ENCODE data around the gene ACADS. TPM values are rescaled to one million over a fixed set of nuclear protein-coding genes. Genes with fewer than 3 reads are reported as not detected.

Gene ACADS
- total RNA-seq, 1 experiment from 2014 or later = 15.9 TPM

GRCh38 chr12:120710805-120711296 is 14.8 kb upstream of the ACADS start:
- Histone ChIP-seq H3K9me3 (ENCODE audit: control insufficient read depth, insufficient read depth, low read depth, low read length) (no peaks in the 10 kb centered on the region), H3K27me3 (ENCODE audit: control insufficient read depth, insufficient read depth, low read length) (no peaks in the 10 kb centered on the region), H3K4me3 (ENCODE audit: low read depth in 2 of 2, low read length in 2 of 2) (peak overlapping the region; percentile 77 to 86), H3K27ac (ENCODE audit: low read length) (peak overlapping the region; percentile 80), H3K4me1 (ENCODE audit: control insufficient read depth, insufficient read depth, low read length) (peaks cover 15% of the 10 kb centered on the region), H3K36me3 (ENCODE audit: control insufficient read depth, insufficient read depth, low read length) (peaks cover 9% of the 10 kb centered on the region)
- intact Hi-C loops (cut with micrococcal nuclease; ENCODE audit: unreplicated experiment) (loop anchor here (5.0 kb wide), 1 partner anchor 64 kb away; no protein-coding TSS in a partner anchor), in situ Hi-C loops (cut with HindIII; ENCODE audit: low pct_unique_long_range_greater_than_20kb, low sequenced_read_pairs) (no loop called here)
- ChIA-PET CTCF (no interaction called here), POLR2A (interaction anchor here (0.5 to 0.7 kb wide), 3 partner anchors 20 to 155 kb away, joined by 3 to 7 read pairs (median 4); no protein-coding TSS in a partner anchor)
- BruUV-seq (replicated peaks) = no TSS peak
- peak; percentile 57 for ATAC-seq
- DNase-seq (ENCODE audit: low read depth, low spot score) = no peak
- TF ChIP-seq TCF7L2 (IDR thresholded peaks at IDR 0.05; ENCODE audit: low read depth, low read length) (no peak), REST (IDR thresholded peaks at IDR 0.05; ENCODE audit: insufficient read depth in 1 of 2, low read depth in 2 of 2, low read length in 1 of 2) (no peak), SIN3A (IDR thresholded peaks at IDR 0.05; ENCODE audit: borderline replicate concordance, insufficient read depth, low read depth, low read length) (no peak)

GRCh38 chr12:120711411-120711810 is 14.2 kb upstream of the ACADS start:
- peaks cover 15% of the 10 kb centered on the region for H3K4me1 ChIP-seq (ENCODE audit: control insufficient read depth, insufficient read depth, low read length)
- CTCF ChIA-PET = no interaction called here
- intact Hi-C loops (cut with micrococcal nuclease; ENCODE audit: unreplicated experiment) (loop anchor here (5.0 kb wide), 1 partner anchor 64 kb away; no protein-coding TSS in a partner anchor), in situ Hi-C loops (cut with HindIII; ENCODE audit: low pct_unique_long_range_greater_than_20kb, low sequenced_read_pairs) (no loop called here)
- ATAC-seq (no peak), DNase-seq (ENCODE audit: low read depth, low spot score) (no peak)
- H3K27ac ChIP-seq (ENCODE audit: low read length) = peak overlapping the region; percentile 80
- no peaks in the 10 kb centered on the region for H3K9me3 ChIP-seq (ENCODE audit: control insufficient read depth, insufficient read depth, low read depth, low read length)
- BruUV-seq (replicated peaks) = no TSS peak
- no peaks in the 10 kb centered on the region for H3K27me3 ChIP-seq (ENCODE audit: control insufficient read depth, insufficient read depth, low read length)
- TF ChIP-seq SIN3A (IDR thresholded peaks at IDR 0.05; ENCODE audit: borderline replicate concordance, insufficient read depth, low read depth, low read length) (no peak), REST (IDR thresholded peaks at IDR 0.05; ENCODE audit: insufficient read depth in 1 of 2, low read depth in 2 of 2, low read length in 1 of 2) (no peak), TCF7L2 (IDR thresholded peaks at IDR 0.05; ENCODE audit: low read depth, low read length) (no peak)
- peaks cover 13% of the 10 kb centered on the region for H3K36me3 ChIP-seq (ENCODE audit: control insufficient read depth, insufficient read depth, low read length)
- POLR2A ChIA-PET = interaction anchor here (0.6 kb wide), 1 partner anchor 155 kb away, joined by 7 read pairs; no protein-coding TSS in a partner anchor
- H3K4me3 ChIP-seq (ENCODE audit: low read depth in 2 of 2, low read length in 2 of 2) = peak overlapping the region; percentile 77 to 86

- H3K4me3 ChIP-seq (ENCODE audit: low read depth in 2 of 2, low read length in 2 of 2) = no peak overlapping the region
- H3K27ac ChIP-seq (ENCODE audit: low read length) = no peak overlapping the region
- TF ChIP-seq POLR2AphosphoS5 (IDR thresholded peaks at IDR 0.05; ENCODE audit: low read depth, low read length) (no peak), REST (IDR thresholded peaks at IDR 0.05; ENCODE audit: insufficient read depth in 1 of 2, low read depth in 2 of 2, low read length in 1 of 2) (no peak), CTCF (IDR thresholded peaks at IDR 0.05) (no peak), SIN3A (IDR thresholded peaks at IDR 0.05; ENCODE audit: borderline replicate concordance, insufficient read depth, low read depth, low read length) (no peak), TCF7L2 (IDR thresholded peaks at IDR 0.05; ENCODE audit: low read depth, low read length) (no peak)
- H3K4me1 ChIP-seq (ENCODE audit: control insufficient read depth, insufficient read depth, low read length) = peaks cover 15% of the 10 kb centered on the region
- ChIA-PET CTCF (no interaction called here), POLR2A (no interaction called here)
- H3K27me3 ChIP-seq (ENCODE audit: control insufficient read depth, insufficient read depth, low read length) = no peaks in the 10 kb centered on the region
- BruUV-seq (replicated peaks) = no TSS peak
- DNase-seq (ENCODE audit: low read depth, low spot score) (no peak), ATAC-seq (no peak)
- intact Hi-C loops (cut with micrococcal nuclease; ENCODE audit: unreplicated experiment) = loop anchor here (2.0 to 5.0 kb wide), 2 partner anchors 65 to 130 kb away; no protein-coding TSS in a partner anchor
- H3K9me3 ChIP-seq (ENCODE audit: control insufficient read depth, insufficient read depth, low read depth, low read length) = no peaks in the 10 kb centered on the region
- peaks cover 13% of the 10 kb centered on the region for H3K36me3 ChIP-seq (ENCODE audit: control insufficient read depth, insufficient read depth, low read length)
- in situ Hi-C loops (cut with HindIII; ENCODE audit: low pct_unique_long_range_greater_than_20kb, low sequenced_read_pairs) = no loop called here
Observed at GRCh38 chr12:120712610-120713009, 13.0 kb upstream of the ACADS start.
